Right lobe of liver (tissue), 4 donors: ENCODE measurements around the gene MED10.

Experiments used
- CTCF ChIP-seq, 4 donors: fragments of 200-600 bp in 3 of 4; fragments of 450-650 bp in 1 of 4; IDR thresholded peaks; one replicate each; pipeline versions ENCODE4 v1.5.1 to v1.8.0; 2016 to 2022; ENCODE audit warnings: antibody characterized with exemption in 4 of 4, mild to moderate bottlenecking in 2 of 4
- POLR2A ChIP-seq: fragments of 450-650 bp; IDR thresholded peaks from one replicate; pipeline ENCODE4 v1.6.1; 2017; ENCODE audit warnings: antibody characterized with exemption, mild to moderate bottlenecking
- donor health status: DM: no; HTN: no; CAD: no.
- donor health status: DM: no; HTN: no; CAD: no.
- donor health status: DM: no; HTN: yes; CAD: no.

DNA sequence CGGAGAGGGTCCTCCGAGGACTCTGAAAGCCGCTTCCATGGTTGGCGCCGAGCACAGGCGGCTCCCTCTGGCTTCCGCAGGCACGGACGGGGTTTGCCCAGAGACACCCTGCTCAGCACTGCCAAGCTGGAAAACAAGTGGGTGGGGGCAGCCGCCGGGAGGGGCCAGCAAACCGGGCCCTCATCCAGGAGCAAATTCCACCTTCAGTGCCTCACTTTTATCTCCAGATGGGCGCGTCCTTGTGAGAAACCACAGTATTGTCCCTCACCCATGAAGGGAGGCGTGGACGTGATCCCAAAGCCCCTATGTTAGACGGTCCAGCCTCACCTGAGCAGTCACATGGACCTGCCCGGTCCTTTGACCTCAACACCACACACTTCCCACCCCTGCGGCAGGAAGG, 29.0 kb downstream of the MED10 start:
- TF ChIP-seq CTCF (IDR thresholded peaks at IDR 0.05) (no peak), POLR2A (no peak)
